ENCODE measurements around the gene IGIP. TPM values are rescaled to one million over a fixed set of nuclear protein-coding genes. Genes with fewer than 3 reads are reported as not detected.
A peak's percentile ranks its signal among the peaks of the same experiment; 100 is the strongest.
"Not testable (repeated sequence)": the region's sequence is repeated elsewhere in the genome, so short reads cannot be mapped to it uniquely, and the experiment has no call there.

Gene IGIP
- polyA plus RNA-seq, 3 donors, result 6.3 to 7.3 (median 7.2) TPM

- no peak for DNase-seq (ENCODE audit: low read depth in 3 of 3, low spot score in 2 of 3)
Observed at GRCh38 chr5:140136624-140137023, 10.9 kb downstream of the IGIP start.

- DNase-seq (ENCODE audit: low read depth in 3 of 3, low spot score in 2 of 3), result no peak
Observed at GRCh38 chr5:140140435-140140834, 14.7 kb downstream of the IGIP start.

DNA sequence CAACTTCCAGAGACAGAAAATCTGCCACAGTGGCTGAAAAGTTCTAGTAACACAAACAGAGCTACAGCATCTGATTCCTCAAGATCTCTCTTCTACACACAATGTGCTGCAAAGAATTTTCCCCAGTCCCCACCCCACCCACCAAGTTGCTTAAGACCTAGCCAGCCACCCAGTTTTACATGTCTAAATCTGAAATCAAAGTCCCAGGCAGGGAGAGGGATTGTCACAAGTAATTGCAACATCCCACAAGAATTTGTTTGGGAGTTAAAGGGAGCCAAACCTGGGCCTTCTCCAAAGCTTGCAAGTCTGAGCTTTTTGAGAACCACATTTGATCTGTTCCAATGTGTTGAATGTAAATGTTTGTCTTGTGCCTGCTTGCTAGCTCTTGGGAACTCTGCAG lies 15.5 kb downstream of the IGIP start:
- DNase-seq (ENCODE audit: low read depth in 3 of 3, low spot score in 2 of 3), result no peak

GRCh38 chr5:140142246-140142645 lies 16.5 kb downstream of the IGIP start:
- no peak for DNase-seq (ENCODE audit: low read depth in 3 of 3, low spot score in 2 of 3)

GRCh38 chr5:140142856-140143255 lies 17.1 kb downstream of the IGIP start:
- no peak for DNase-seq (ENCODE audit: low read depth in 3 of 3, low spot score in 2 of 3)

DNA sequence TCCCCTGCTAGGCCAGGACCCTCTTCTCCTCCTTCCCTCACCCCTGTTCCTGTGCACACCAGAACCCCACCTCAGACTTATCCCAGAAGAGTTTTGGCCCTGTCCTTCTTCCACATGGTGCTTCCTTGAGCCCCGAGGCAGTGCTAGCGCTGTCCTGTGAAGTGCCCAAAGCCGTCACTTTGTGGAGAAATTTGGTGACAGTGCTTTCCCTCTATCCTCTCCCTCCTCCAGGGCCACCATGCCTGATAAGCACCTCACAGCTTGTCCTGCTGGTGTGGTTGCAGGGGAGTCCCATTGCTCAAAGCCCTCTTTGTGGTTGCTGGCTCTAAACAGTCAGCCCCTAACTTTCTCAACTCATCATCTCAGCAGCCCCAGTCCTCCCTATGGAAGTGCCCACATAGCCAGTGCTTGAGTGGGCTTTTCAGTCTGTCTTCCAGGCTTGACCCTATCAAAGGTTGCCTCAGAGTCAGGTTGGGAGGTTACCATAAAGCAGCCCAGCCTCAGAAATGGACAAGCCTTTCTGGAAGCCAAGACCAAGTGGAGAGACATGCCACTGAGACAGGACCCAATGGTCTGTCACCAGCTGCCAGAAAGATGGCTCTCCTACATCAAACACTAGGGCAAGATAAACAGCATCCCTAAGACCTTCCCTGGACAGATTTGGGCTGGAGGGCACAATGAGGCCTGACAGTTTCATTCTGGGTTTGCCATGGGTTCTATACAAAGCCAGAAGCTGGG lies 18.0 kb downstream of the IGIP start:
- DNase-seq (ENCODE audit: low read depth in 3 of 3, low spot score in 2 of 3), result no peak

DNA sequence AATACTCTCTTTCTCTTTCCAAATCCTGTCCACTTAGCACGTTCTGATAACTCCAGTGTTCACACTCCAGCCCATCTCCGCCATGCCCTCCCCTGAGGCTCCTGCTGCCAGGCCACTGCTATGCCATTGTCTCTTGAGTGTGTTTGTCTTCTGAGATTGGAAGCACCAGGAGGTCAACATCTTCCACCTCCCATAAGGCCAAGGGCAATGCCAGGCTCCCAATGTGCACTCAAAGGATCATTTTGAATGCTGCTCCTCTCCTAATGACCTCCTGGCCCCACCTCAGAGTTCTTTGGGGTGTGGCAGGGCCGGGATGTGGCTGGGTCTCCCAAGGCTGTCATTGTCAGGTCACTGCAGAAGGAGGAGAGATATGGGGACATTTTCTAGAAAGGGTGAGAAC lies 19.5 kb downstream of the IGIP start:
- DNase-seq (ENCODE audit: low read depth in 3 of 3, low spot score in 2 of 3), result no peak

- peak in 1 of 3 donors; percentile 55 for DNase-seq (ENCODE audit: low read depth in 3 of 3, low spot score in 2 of 3)
Observed at GRCh38 chr5:140145818-140146522, 20.2 kb downstream of the IGIP start.

DNA sequence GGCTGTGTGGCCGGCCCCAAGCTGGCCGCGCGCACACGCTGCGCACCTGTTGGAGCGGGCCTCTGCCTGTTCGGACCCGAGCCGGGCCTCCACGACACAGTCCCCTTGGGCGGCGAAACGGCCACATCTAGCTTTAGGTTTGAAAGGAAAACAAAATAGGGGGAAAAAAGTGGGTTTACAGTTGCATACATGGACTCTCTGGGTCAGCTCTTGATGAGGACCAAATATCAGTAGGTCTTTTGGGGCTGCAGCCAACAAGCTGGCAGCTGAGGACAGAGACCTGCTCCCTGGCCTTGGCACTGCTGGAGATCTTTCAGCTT lies 20.7 kb downstream of the IGIP start:
- DNase-seq (ENCODE audit: low read depth in 3 of 3, low spot score in 2 of 3), result no peak

DNA sequence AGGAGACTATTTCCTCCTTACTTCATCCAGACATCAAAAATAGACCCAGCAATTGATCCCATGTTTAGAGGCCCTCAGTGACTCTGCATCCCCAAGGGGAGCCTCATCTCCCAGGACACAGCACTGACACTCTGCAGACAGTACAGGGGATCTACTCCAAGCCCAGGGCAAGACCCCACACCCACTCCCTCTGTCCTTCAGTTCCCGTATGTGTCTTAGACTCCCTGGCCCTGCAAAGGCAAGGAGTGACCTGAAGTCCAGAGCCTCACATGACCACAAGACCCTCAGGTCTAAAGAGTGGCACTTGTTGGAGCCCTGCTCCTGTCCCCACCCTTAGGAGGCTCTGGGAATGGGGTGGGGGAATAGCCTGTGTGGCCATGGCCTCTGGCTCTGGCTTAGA lies 21.7 kb downstream of the IGIP start:
- no peak for DNase-seq (ENCODE audit: low read depth in 3 of 3, low spot score in 2 of 3)

GRCh38 chr5:140148508-140148907 lies 22.8 kb downstream of the IGIP start:
- no peak for DNase-seq (ENCODE audit: low read depth in 3 of 3, low spot score in 2 of 3)

- no peak for DNase-seq (ENCODE audit: low read depth in 3 of 3, low spot score in 2 of 3)
Observed at GRCh38 chr5:140150201-140150600, 24.5 kb downstream of the IGIP start.

DNA sequence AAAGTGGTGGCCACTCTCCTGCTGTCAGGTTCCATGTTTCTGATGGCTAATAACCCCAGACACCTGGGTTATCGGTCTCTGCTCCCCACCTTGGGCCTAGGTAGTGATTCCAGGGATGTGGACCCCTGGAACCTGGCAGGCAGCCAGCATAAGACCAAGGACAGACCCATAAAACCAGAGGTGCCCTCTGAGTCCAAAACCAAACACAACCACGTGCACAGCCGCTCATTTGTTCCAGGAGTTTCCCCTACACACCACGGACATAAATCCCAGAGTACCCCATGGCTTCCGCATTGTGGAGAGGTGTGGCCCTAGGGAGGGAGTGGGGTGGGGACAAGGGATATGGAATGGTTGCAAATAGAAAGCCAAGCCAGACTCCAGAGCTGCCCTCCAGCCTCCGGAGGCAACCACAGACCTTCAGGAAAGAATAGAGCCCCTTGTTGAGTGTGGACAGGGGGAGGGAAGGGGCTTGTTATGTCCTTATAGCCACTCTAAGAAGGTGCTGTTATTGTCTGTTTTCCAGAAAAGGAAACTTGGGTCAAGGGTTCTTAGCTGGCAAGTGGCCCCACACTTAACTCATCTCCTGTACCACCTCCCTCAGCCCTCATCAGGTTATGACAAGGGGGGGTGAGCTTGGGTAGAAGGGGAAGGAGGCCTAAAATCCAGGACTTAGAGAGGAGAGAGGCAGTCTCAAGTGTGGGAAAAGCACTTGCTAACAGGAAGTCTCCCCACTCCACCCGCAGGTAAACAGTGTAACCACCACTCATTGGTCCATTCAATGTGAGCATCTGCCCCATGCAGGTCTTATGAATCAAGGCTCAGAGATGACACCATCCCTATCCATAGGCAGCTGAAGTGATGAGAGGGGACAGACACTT lies 25.6 kb downstream of the IGIP start:
- DNase-seq (ENCODE audit: low read depth in 3 of 3, low spot score in 2 of 3), result no peak

- no peak for DNase-seq (ENCODE audit: low read depth in 3 of 3, low spot score in 2 of 3)
Observed at GRCh38 chr5:140152022-140152999, 26.6 kb downstream of the IGIP start.

DNA sequence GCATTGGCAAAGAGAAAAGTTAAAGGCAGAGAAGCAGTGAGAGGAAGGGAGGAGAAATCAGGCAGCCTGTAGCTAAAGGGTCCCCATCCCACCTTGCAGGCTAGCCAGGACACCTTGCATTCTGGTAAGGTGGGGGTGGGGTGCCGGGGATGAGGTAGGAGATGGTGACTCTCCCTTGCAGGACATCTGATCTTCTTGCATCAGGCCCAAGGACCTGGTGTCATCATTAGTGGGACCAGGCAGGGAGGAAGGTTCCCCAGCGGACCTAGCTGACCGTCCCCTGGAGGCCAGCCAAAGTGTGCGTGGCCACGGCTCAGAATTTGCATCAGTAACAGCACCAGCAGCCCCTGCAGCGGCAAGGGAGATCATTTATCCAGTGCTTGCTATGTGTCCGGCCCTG lies 27.5 kb downstream of the IGIP start:
- DNase-seq (ENCODE audit: low read depth in 3 of 3, low spot score in 2 of 3), result no peak

DNA sequence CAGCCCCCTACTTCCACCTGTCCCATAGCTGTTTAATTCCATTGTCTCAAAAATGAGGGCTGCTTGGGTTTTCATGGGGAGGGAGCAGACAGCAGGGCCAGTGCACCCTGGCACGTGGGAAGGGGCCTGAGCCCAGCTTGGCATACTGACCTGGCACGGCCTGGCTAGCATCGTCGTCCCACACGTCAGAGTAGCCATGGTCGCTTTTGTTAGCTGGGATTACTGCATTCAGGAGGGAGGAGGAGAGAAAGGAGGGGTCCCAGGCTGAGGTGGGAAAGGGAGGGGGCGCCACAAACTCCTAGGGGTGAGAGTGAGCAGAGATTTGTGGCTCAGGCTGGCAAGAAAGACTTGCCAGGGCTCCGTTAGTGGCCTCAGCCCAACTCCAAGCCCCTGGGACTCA lies 28.2 kb downstream of the IGIP start:
- DNase-seq (ENCODE audit: low read depth in 3 of 3, low spot score in 2 of 3), result no peak

DNA sequence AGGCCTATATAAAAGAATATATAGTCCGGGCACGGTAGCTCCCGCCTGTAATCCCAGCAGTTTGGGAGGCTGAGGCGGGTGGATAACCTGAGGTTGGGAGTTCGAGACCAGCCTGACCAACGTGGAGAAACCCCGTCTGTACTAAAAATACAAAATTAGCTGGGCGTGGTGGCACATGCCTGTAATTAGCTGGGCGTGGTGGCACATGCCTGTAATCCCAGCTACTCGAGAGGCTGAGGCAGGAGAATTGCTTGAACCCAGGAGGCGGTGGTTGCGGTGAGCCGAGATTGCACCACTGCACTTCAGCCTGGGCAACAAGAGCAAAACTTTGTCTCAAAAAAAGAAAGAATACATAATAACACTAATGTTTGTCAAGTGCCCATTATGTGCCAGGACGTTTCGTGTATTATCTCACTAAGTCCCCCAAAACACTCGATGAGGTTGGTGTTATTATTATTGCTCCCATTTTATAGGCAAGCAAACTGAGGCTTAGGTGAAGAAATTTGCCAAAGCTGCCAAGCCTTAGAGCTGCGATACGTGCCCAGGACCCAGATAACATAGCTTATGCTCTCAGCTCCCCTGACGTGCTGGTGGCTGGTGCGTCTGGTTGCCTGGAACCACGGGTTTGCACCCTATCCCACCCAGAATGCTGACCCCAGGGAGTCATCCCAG lies 29.1 kb downstream of the IGIP start:
- not testable (repeated sequence) for DNase-seq (ENCODE audit: low read depth in 3 of 3, low spot score in 2 of 3)

DNA sequence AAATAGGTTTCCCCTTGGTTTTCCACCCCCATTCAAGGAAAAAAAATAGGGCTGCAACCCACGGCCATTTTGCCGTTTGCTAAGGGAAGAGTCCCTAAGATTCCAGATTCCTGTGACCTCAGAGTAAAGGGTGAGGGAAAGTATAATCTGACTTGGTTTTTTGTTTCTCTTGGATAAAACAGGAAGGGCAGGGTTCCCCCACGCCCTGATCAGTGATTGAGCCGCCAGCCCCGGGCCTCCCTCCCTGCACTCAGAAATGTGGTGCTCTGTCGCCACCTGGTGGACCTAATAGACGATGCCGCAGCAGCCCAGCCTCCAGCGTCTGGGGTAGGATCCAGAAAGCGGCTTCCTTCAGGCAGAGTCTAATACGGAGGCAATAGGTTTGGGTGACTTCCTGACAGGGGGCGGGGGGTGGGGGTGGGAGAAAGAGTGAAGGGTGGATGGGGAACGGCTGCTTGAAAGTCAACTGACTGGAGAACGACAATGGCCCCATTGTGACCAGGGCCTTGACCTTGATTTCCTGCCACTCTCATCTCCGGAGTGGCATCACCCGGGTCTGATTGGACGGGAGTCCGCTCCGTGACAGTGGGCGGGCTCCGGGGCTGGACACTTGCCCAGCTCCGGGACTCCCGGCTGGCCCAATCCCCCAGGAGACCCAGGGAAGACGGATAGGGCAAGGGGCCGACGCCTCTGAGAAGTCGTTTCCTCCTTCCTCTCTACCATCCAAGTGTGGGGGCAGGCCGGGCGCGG lies 31.5 kb downstream of the IGIP start:
- no peak for DNase-seq (ENCODE audit: low read depth in 3 of 3, low spot score in 2 of 3)

Data from right renal cortex interstitium (tissue), 3 donors.